ENCODE results near the gene ZNF730. TPM values are rescaled to one million over a fixed set of nuclear protein-coding genes. Genes with fewer than 3 reads are reported as not detected.
"Not testable (repeated sequence)": the region's sequence is repeated elsewhere in the genome, so short reads cannot be mapped to it uniquely, and the experiment has no call there.

Gene ZNF730
- total RNA-seq, 8 experiments from 2014 or later, result 5.9 to 17.5 (median 7.5) TPM; not detected in 3

DNA sequence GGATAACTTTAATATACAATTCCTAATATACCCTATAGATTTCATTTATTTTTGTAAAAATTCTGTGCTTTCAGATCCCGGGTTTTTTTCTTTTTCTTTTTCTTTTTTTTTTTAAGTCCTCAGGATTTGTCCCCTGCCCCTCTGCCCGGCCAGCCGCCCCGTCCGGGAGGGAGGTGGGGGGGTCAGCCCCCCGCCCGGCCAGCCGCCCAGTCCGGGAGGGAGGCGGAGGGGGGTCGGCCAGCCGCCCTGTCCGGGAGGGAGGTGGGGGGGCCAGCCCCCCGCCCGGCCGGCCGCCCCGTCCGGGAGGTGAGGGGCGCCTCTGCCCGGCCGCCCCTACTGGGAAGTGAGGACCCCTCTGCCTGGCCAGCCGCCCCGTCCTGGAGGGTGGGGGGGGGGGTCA is 17.4 kb downstream of the ZNF730 start:
- H3K4me3 ChIP-seq; H3K27ac ChIP-seq; ATAC-seq (replicated peaks in 6 of 8); H3K4me1 ChIP-seq (replicated peaks in 1 of 2); in situ Hi-C loops (cut with MboI; ENCODE audit: low pct_unique_long_range_greater_than_20kb in 2 of 9, low sequenced_read_pairs in 9 of 9, unreplicated experiment in 9 of 9): not testable (repeated sequence)
- 83 to 100% (median 100%) methylated on average over 1 of the region's 24 CpGs; no CpG with 5 or more reads in 7 of the 10 experiments for WGBS, 10 experiments

DNA sequence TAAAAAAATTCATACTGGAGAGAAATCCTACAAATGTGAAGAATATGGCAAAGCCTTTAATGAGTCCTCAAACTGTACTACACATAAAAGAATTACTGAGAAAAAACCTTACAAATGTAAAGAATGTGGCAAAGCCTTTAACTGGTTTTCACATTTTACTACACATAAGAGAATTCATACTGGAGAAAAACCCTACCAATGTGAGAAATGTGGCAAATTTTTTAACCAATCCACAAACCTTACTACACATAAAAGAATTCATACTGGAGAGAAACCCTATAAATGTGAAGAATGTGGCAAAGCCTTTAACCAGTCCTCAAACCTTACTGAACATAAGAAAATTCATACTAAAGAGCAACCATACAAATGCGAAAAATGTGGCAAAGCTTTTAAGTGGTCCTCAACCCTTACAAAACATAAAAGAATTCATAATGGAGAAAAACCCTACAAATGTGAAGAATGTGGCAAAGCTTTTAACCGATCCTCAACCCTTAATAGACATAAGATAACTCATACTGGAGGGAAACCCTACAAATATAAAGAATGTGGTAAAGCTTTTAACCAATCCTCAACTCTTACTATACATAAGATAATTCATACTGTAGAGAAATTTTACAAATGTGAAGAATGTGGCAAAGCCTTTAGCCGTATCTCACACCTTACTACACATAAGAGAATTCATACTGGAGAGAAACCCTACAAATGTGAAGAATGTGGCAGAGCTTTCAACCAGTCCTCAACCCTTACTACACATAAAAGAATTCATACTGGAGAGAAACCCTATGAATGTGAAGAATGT is 29.0 kb downstream of the ZNF730 start:
- Histone ChIP-seq H3K4me3 (no peak overlapping the region), H3K27ac (no peak overlapping the region), H3K4me1 (replicated peaks in 1 of 2) (no peaks in the 10 kb centered on the region)
- in situ Hi-C loops (cut with MboI; ENCODE audit: low pct_unique_long_range_greater_than_20kb in 2 of 9, low sequenced_read_pairs in 9 of 9, unreplicated experiment in 9 of 9), result no loop called here
- WGBS, 10 experiments, result 50 to 100% (median 83%) methylated on average over 2 to 3 of the region's 3 CpGs
- no peak for ATAC-seq (replicated peaks in 6 of 8)

DNA sequence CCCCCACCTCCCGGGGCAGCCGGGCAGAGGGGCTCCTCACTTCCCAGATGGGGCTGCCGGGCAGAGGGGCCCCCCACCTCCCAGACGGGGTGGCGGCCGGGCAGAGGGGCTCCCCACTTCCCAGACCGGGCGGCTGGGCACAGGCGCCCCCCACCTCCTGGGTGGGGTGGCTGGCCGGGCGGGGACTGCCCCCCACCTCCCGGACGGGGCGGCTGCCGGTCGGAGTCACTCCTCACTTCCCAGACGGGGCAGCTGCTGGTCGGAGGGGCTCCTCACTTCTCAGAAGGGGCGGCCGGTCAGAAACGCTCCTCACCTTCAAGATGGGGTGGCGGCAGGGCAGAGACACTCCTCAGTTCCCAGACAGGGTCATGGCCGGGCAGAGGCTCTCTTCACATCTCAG is 43.9 kb downstream of the ZNF730 start:
- WGBS, 10 experiments, result no CpG with 5 or more reads among the region's 23 CpGs
- in situ Hi-C loops (cut with MboI; ENCODE audit: low pct_unique_long_range_greater_than_20kb in 2 of 9, low sequenced_read_pairs in 9 of 9, unreplicated experiment in 9 of 9), result no loop called here
- no peak for ATAC-seq (replicated peaks in 6 of 8)
- Histone ChIP-seq H3K4me1 (replicated peaks in 1 of 2) (no peaks in the 10 kb centered on the region), H3K4me3 (no peak overlapping the region), H3K27ac (no peak overlapping the region)

DNA sequence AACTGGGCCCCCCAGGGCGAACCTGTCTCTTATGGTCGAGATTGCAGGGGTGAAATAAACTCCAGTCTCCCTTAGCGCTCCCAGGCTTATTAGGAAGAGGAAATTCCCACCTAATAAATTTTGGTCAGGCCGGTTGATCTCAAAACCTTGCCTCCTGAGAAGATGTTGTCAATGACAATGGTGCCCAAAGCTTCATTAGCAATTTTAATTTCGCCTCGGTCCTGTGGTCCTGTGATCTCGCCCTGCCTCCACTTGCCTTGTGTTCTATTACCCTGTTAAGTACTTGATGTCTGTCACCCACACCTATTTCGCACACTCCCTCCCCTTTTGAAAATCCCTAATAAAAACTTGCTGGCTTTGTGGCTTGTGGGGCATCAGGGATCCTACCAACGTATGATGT is 51.5 kb downstream of the ZNF730 start:
- ATAC-seq (replicated peaks in 6 of 8); H3K27ac ChIP-seq; H3K4me1 ChIP-seq (replicated peaks in 1 of 2); H3K4me3 ChIP-seq; in situ Hi-C loops (cut with MboI; ENCODE audit: low pct_unique_long_range_greater_than_20kb in 2 of 9, low sequenced_read_pairs in 9 of 9, unreplicated experiment in 9 of 9): not testable (repeated sequence)
- WGBS, 10 experiments, result 0 to 67% (median 9%) methylated on average over 1 to 8 of the region's 9 CpGs; no CpG with 5 or more reads in 1 of the 10 experiments

DNA sequence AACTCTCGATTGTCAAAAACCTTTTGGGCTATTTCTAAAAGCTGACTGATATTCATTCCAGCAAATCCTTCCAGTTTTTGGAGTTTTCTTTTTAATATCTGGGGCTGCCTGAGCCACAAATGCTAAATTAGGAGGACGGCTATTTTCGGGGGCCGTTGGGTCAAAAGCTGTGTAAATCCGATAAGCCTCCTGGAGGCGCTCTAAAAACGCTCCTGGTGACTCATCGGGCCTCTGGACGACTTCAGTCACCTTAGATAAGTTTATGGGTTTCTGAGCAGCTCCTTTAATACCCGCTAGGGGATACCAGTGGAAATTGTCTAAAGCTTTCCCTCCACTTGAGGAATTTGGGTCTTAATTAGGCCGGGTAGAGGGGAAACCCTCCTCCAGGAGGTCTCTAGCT is 66.4 kb downstream of the ZNF730 start:
- in situ Hi-C loops (cut with MboI; ENCODE audit: low pct_unique_long_range_greater_than_20kb in 2 of 9, low sequenced_read_pairs in 9 of 9, unreplicated experiment in 9 of 9), result no loop called here
- 34 to 100% (median 64%) methylated on average over 1 to 10 of the region's 11 CpGs for WGBS, 10 experiments
- no peak overlapping the region for H3K4me3 ChIP-seq
- no peaks in the 10 kb centered on the region for H3K4me1 ChIP-seq (replicated peaks in 1 of 2)
- H3K27ac ChIP-seq, result no peak overlapping the region
- ATAC-seq (replicated peaks in 6 of 8), result no peak

DNA sequence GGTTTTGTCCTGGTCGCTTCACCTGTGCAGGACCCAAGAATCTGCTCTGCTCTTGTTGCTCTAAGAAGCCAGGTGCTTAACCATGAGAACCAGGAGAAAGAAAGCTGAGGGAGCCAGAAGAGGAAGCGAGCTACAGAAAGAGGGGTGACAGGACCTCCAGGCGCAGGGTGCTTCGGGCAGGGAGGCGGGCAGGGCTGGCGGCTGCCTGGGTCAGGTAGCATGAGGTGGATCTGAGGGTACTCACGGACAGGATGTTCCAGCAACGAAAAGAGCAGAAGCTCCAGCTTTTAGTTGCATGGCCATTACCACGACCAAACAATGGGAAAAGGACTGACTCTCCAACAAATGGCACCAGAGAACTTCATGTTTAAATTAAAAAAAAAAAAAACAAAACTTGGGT is 73.5 kb downstream of the ZNF730 start:
- H3K27ac ChIP-seq, result no peak overlapping the region
- in situ Hi-C loops (cut with MboI; ENCODE audit: low pct_unique_long_range_greater_than_20kb in 2 of 9, low sequenced_read_pairs in 9 of 9, unreplicated experiment in 9 of 9), result no loop called here
- H3K4me1 ChIP-seq (replicated peaks in 1 of 2), result no peaks in the 10 kb centered on the region
- no peak overlapping the region for H3K4me3 ChIP-seq
- ATAC-seq (replicated peaks in 6 of 8), result no peak
- WGBS, 10 experiments, result 25 to 100% (median 57%) methylated on average over 2 to 9 of the region's 9 CpGs; no CpG with 5 or more reads in 1 of the 10 experiments

Other genes with a start within 250 kb of the ZNF730 start
- under 1 TPM in 1 of 8 experiments, not detected in 7; 0.25 TPM for gene ZNF728, start 113.8 kb upstream of the ZNF730 start, total RNA-seq
- 10 to 100 TPM in 1 of 8 experiments, 1 to 10 TPM in 6, under 1 TPM in 1; 0.41 to 25.5 (median 6.3) TPM for gene ZNF724, start 133.4 kb downstream of the ZNF730 start, total RNA-seq